ENCODE data around the gene IL33. TPM values are rescaled to one million over a fixed set of nuclear protein-coding genes. Genes with fewer than 3 reads are reported as not detected.

The IL33 gene
- total RNA-seq, 1 donor from 2014 or later: not detected

DNA sequence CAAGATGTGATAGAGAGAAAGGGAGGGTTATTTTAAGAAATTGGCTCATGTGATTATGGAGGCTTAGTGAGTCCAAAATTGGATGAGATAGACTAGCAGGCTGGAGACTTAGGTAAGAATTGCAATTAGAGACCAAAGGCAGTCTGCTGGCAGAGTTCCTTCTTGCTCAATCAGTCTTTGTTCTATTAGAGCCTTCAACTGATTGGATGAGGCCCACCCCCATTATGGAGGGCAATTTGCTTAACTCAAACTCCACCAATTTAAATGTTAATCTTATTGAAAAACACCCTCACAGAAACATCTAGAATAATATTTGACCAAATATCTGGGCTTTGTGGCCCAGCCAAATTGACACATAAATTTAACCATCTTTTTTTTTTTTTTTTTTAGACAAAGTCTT, 88.6 kb downstream of the IL33 start:
- H3K4me3 Mint-ChIP-seq (ENCODE audit: unreplicated experiment): no peak overlapping the region
- peaks cover 13% of the 10 kb centered on the region for H3K27me3 Mint-ChIP-seq (ENCODE audit: low read depth)
- H3K9me3 Mint-ChIP-seq (ENCODE audit: low read depth): no peaks in the 10 kb centered on the region
- TF ChIP-seq, protein P1, sequence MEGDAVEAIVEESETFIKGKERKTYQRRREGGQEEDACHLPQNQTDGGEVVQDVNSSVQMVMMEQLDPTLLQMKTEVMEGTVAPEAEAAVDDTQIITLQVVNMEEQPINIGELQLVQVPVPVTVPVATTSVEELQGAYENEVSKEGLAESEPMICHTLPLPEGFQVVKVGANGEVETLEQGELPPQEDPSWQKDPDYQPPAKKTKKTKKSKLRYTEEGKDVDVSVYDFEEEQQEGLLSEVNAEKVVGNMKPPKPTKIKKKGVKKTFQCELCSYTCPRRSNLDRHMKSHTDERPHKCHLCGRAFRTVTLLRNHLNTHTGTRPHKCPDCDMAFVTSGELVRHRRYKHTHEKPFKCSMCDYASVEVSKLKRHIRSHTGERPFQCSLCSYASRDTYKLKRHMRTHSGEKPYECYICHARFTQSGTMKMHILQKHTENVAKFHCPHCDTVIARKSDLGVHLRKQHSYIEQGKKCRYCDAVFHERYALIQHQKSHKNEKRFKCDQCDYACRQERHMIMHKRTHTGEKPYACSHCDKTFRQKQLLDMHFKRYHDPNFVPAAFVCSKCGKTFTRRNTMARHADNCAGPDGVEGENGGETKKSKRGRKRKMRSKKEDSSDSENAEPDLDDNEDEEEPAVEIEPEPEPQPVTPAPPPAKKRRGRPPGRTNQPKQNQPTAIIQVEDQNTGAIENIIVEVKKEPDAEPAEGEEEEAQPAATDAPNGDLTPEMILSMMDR (IDR thresholded peaks at IDR 0.05): no peak
- H3K27ac Mint-ChIP-seq (ENCODE audit: unreplicated experiment): no peak overlapping the region
- no peaks in the 10 kb centered on the region for H3K4me1 Mint-ChIP-seq (ENCODE audit: low read depth)
- no peaks in the 10 kb centered on the region for H3K36me3 Mint-ChIP-seq (ENCODE audit: low read depth)
- DNase-seq (ENCODE audit: low spot score): no peak

DNA sequence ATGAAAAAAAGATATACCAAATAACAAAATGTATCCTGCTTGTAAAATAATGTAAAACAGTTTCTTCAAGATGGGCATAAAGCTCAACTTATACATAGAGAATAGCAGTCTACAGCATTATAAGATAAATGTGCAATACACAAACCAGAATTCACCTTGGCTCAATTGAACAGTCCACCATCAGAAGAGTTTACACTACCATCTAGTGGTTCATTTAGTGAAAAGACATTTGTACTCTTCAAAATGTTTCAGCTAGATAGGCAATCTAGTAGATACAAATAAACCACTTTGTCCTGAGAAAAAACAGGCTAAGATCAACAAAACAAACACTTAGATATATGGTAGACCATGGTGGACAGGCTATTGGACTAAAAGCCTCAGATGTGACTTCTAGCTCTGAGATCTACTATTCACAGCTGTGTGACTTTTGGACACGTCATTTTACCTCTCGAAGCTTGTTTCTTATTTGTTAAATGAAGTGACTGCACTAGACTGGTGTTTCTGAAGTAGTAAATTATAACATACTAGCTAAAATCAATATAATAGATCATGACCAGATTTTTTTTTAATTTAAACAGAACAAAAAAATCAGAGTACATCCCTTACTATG, 90.5 kb downstream of the IL33 start:
- H3K4me3 Mint-ChIP-seq (ENCODE audit: unreplicated experiment): no peak overlapping the region
- peaks cover 13% of the 10 kb centered on the region for H3K27me3 Mint-ChIP-seq (ENCODE audit: low read depth)
- no peak for DNase-seq (ENCODE audit: low spot score)
- no peaks in the 10 kb centered on the region for H3K4me1 Mint-ChIP-seq (ENCODE audit: low read depth)
- no peaks in the 10 kb centered on the region for H3K9me3 Mint-ChIP-seq (ENCODE audit: low read depth)
- no peaks in the 10 kb centered on the region for H3K36me3 Mint-ChIP-seq (ENCODE audit: low read depth)
- TF ChIP-seq, protein P1 (IDR thresholded peaks at IDR 0.05): peak; percentile 81
- H3K27ac Mint-ChIP-seq (ENCODE audit: unreplicated experiment): no peak overlapping the region

Other genes with a start within 250 kb of the IL33 start
- 14.4 to 21.5 TPM (median 16.4 TPM) in 3 replicates for gene RANBP6, start 200.2 kb upstream of the IL33 start, total RNA-seq
- not detected in 3 replicates for gene TPD52L3, start 112.6 kb downstream of the IL33 start, total RNA-seq
- 43.5 to 46.6 TPM (median 45.2 TPM) in 3 replicates for gene UHRF2, start 197.4 kb downstream of the IL33 start, total RNA-seq

Measured in chondrocyte (in vitro differentiated cells).